Activated T-helper 17 cell treated with anti-CD3 and anti-CD28 coated beads, Interleukin-2, amount 50 U/mL, for 72 hours (primary cell): Measurements from ENCODE around the gene FAM181B. TPM values are rescaled to one million over a fixed set of nuclear protein-coding genes. Genes with fewer than 3 reads are reported as not detected.
A peak's percentile ranks its signal among the peaks of the same experiment; 100 is the strongest.

Experiments
- ATAC-seq: fragments of 150-1000 bp; cut with Tn5 transposase; replicated peaks from 2 replicates; pipeline ENCODE4 v1.10.0; 2021; ENCODE audit warnings: mild to moderate bottlenecking, moderate library complexity
- H3K27ac Mint-ChIP-seq: one replicate; pipeline ENCODE4 v1.8.0; 2022; ENCODE audit warnings: mixed read lengths
- H3K27me3 Mint-ChIP-seq: one replicate; pipeline ENCODE4 v1.8.0; 2022; ENCODE audit warnings: mixed read lengths
- H3K36me3 Mint-ChIP-seq: one replicate; pipeline ENCODE4 v1.8.0; 2022; ENCODE audit warnings: low read depth, mild to moderate bottlenecking, mixed read lengths
- H3K4me1 Mint-ChIP-seq: one replicate; pipeline ENCODE4 v1.8.0; 2022; ENCODE audit warnings: mixed read lengths
- H3K4me3 Mint-ChIP-seq: one replicate; pipeline ENCODE4 v1.8.0; 2022; ENCODE audit warnings: mild to moderate bottlenecking, mixed read lengths
- H3K9me3 Mint-ChIP-seq: one replicate; pipeline ENCODE4 v1.8.0; 2022; ENCODE audit warnings: mixed read lengths
- total RNA-seq, 2 donors: library from RNA; stranded (reverse); gene quantifications; one replicate each; pipeline ENCODE4 v1.2.3, GENCODE V29; 2022

Gene FAM181B
- total RNA-seq, 2 donors from 2014 or later = not detected

GRCh38 chr11:82754410-82754809 lies 20.7 kb upstream of the FAM181B start:
- no peak for ATAC-seq
- H3K27me3 Mint-ChIP-seq = peaks cover 5% of the 10 kb centered on the region
- no peak overlapping the region for H3K4me3 Mint-ChIP-seq
- H3K36me3 Mint-ChIP-seq = no peaks in the 10 kb centered on the region
- H3K4me1 Mint-ChIP-seq = peaks cover 17% of the 10 kb centered on the region
- H3K9me3 Mint-ChIP-seq = no peaks in the 10 kb centered on the region
- no peak overlapping the region for H3K27ac Mint-ChIP-seq

DNA sequence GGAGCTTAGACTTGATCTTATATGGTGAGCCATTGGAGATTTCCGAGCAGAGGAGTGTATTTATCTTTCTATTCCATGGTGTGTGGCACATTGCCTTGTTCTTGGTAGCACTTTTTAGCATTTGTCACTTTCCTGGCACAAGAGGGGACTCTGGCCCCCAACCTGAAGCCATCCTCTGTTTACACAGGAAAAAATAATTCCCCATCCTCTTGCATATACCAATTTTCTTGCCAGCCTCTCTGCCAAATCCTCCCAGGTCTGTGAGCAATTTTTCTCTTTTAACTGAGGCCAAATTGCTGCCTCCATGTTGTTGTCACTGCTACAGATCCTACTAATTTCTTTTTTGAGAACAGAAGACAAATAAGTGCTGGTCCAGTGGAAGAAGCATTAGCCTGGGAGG lies 20.3 kb upstream of the FAM181B start:
- Mint-ChIP-seq H3K36me3 (no peaks in the 10 kb centered on the region), H3K27ac (no peak overlapping the region), H3K4me1 (peaks cover 17% of the 10 kb centered on the region), H3K27me3 (peaks cover 5% of the 10 kb centered on the region), H3K4me3 (no peak overlapping the region), H3K9me3 (no peaks in the 10 kb centered on the region)
- no peak for ATAC-seq

- peaks cover 5% of the 10 kb centered on the region for H3K27me3 Mint-ChIP-seq
- no peaks in the 10 kb centered on the region for H3K9me3 Mint-ChIP-seq
- no peak overlapping the region for H3K4me3 Mint-ChIP-seq
- H3K36me3 Mint-ChIP-seq = no peaks in the 10 kb centered on the region
- no peak for ATAC-seq
- no peak overlapping the region for H3K27ac Mint-ChIP-seq
- peaks cover 17% of the 10 kb centered on the region for H3K4me1 Mint-ChIP-seq
These were observed 19.1 kb upstream of the FAM181B start for GRCh38 chr11:82752801-82753200.

DNA sequence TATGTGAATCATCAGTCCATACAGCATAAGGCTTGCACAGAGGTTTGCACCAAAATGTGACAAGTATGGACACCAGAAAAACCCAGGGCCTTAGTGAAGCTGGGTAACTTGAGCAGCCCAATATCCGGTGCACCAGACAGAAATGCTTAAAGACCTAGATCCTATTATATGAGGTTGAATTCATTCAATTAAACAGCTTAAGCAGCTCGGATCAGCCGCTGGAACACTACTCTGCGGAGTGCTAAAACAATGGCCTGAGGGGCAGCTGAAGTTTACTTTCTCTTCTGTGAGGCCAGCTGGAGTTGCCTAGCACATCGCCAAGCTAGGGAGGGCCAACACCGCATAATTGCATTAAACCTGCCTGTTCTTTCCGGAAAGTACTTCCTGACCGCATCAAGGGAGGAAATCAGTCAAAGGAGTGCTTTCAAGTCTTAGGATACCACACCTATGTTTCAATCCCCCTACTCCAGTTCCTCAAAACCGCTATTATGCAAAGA lies 17.0 kb upstream of the FAM181B start:
- peak; percentile 68 for ATAC-seq
- Mint-ChIP-seq H3K4me1 (peaks cover 17% of the 10 kb centered on the region), H3K9me3 (no peaks in the 10 kb centered on the region), H3K27me3 (peaks cover 5% of the 10 kb centered on the region), H3K4me3 (peak overlapping the region; percentile 43), H3K27ac (peak overlapping the region; percentile 13), H3K36me3 (no peaks in the 10 kb centered on the region)

DNA sequence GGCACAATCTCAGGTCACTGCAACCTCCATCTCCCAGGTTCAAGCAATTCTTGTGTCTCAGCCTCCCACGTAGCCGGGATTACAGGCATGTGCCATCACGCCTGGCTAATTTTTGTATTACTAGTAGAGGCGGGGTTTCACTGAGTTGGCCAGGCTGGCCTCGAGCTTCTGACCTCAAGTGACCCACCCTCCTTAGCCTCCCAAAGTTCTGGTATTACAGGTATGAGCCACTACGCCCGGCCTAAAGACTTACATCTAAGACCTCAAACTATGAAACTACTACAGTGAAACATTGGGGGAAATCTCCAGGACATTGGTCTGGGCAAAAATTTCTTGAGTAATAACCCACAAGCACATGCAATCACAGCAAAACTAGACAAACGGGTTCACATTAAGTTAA lies 13.8 kb upstream of the FAM181B start:
- no peak for ATAC-seq
- Mint-ChIP-seq H3K27ac (no peak overlapping the region), H3K4me3 (no peak overlapping the region), H3K9me3 (no peaks in the 10 kb centered on the region), H3K36me3 (no peaks in the 10 kb centered on the region), H3K4me1 (peaks cover 17% of the 10 kb centered on the region), H3K27me3 (peaks cover 5% of the 10 kb centered on the region)

GRCh38 chr11:82738091-82738490 lies 4.4 kb upstream of the FAM181B start:
- no peak for ATAC-seq
- Mint-ChIP-seq H3K36me3 (no peaks in the 10 kb centered on the region), H3K4me1 (no peaks in the 10 kb centered on the region), H3K4me3 (no peak overlapping the region), H3K9me3 (no peaks in the 10 kb centered on the region), H3K27ac (no peak overlapping the region), H3K27me3 (peaks cover 40% of the 10 kb centered on the region)

DNA sequence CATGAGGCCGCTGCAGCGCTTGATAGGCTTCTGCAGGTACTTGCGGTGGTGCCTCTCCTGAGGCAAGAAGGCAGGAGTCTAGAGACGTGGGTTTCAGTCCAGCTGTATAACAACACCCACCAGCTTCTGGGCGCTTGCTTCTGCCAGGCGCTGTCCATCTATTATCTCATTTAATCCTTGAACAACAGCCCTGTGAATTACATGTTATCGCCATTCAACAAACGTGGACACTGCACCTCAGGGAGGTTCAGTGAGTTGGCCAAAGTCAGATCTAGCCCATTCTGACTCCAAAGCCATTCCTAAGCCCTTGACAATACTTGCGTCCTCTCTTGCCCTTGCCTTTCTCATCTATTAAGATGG lies 436 bp upstream of the FAM181B start:
- no peak for ATAC-seq
- Mint-ChIP-seq H3K27me3 (peaks cover 54% of the 10 kb centered on the region), H3K4me1 (no peaks in the 10 kb centered on the region), H3K9me3 (no peaks in the 10 kb centered on the region), H3K27ac (no peak overlapping the region), H3K36me3 (no peaks in the 10 kb centered on the region), H3K4me3 (peak overlapping the region; percentile 45)

DNA sequence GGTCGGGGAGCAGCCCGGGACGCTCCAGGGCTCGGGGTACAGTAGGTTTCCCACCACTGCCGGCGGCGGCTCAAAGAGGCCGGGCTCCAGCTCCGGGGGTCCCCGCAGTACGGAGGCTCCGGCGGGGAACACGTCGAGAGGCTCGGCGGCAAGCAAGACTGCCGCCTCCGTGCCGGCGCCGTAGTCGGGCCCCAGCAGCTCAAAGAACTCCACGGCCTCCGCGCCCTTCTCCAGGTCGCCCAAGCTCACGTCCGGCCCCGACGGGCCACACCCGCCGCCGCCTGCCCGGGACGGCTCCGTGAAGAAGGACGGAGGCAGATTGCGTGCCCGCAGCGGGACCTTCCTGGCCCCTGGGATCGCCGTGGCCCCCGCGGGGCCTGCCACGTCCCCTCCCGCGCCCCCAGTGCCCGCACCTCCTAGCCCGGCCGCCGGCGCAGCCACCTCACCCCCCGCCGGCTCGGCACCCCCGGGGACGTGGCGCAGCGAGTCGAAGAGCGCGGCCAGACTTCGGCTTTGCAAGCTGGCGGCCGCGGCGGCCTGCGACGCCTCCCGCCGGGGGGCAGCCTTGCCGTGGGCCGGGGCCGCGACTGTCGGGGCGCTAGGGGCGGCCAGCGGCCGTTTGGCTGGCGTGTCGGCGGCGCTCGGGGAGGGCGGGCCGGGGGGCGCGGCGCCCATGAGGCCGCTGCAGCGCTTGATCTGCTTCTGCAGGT lies 775 bp downstream of the FAM181B start:
- Mint-ChIP-seq H3K9me3 (no peaks in the 10 kb centered on the region), H3K27ac (no peak overlapping the region), H3K4me1 (no peaks in the 10 kb centered on the region), H3K36me3 (no peaks in the 10 kb centered on the region), H3K4me3 (peak overlapping the region; percentile 45), H3K27me3 (peaks cover 58% of the 10 kb centered on the region)
- peak; percentile 24 for ATAC-seq

DNA sequence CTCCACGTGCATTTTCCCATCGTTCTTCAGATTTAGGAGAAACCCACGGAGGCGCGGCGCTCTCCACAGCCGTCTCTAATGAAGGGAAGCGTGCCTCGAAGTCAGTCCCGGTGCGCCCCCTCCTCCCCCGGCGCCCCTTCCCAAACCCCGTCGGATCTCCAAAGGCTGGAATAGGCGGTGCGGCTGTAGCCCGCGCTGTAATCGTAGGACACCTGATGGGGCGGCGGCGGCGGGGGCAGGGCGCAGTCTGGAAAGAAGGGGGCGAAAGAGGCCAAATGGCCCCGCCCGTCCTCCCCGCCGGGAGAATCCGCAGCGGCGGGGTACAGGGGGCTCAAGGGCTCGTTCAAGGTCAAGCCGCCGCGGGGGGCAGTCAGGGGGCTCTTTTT lies 1.3 kb downstream of the FAM181B start:
- H3K27ac Mint-ChIP-seq = no peak overlapping the region
- peaks cover 57% of the 10 kb centered on the region for H3K27me3 Mint-ChIP-seq
- H3K4me3 Mint-ChIP-seq = peak overlapping the region; percentile 4
- ATAC-seq = no peak
- H3K36me3 Mint-ChIP-seq = no peaks in the 10 kb centered on the region
- no peaks in the 10 kb centered on the region for H3K4me1 Mint-ChIP-seq
- no peaks in the 10 kb centered on the region for H3K9me3 Mint-ChIP-seq

DNA sequence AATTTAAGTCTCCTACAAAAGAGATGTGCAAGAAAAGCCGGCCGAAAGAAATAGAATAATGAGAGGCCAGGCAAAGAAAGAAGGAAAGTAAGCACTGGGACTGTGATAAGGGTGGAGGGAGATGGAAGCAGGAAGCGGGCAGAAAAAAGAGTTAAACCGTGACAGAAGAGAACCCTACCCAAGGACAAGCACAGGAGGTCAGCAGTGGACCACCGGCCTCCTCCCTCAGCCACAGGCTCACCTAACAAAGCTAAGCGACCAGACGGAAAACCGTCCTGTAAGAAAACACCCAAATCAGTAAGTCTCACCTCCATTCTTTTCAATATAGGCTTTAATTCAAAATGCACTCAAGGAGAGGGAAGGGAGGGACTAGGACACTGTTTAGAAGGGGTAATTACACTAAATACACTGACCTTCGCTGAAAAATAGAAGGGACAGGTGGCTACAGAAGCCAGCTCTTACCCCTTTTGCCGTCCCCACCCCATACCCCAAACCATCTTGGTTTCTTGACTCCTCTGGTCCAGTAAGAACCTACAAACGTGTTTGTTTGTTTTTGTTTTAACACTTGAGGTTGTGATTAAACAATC lies 1.9 kb downstream of the FAM181B start:
- Mint-ChIP-seq H3K4me1 (no peaks in the 10 kb centered on the region), H3K9me3 (no peaks in the 10 kb centered on the region), H3K27me3 (peaks cover 62% of the 10 kb centered on the region), H3K4me3 (peak overlapping the region; percentile 4), H3K36me3 (no peaks in the 10 kb centered on the region), H3K27ac (no peak overlapping the region)
- no peak for ATAC-seq

- Mint-ChIP-seq H3K36me3 (no peaks in the 10 kb centered on the region), H3K27ac (no peak overlapping the region), H3K9me3 (no peaks in the 10 kb centered on the region), H3K4me3 (no peak overlapping the region), H3K27me3 (peaks cover 63% of the 10 kb centered on the region), H3K4me1 (no peaks in the 10 kb centered on the region)
- ATAC-seq = no peak
These were observed 2.9 kb downstream of the FAM181B start for GRCh38 chr11:82730754-82731153.

GRCh38 chr11:82730286-82730685 lies 3.4 kb downstream of the FAM181B start:
- Mint-ChIP-seq H3K4me3 (no peak overlapping the region), H3K27me3 (peaks cover 63% of the 10 kb centered on the region), H3K27ac (no peak overlapping the region), H3K36me3 (no peaks in the 10 kb centered on the region), H3K4me1 (no peaks in the 10 kb centered on the region), H3K9me3 (no peaks in the 10 kb centered on the region)
- no peak for ATAC-seq

DNA sequence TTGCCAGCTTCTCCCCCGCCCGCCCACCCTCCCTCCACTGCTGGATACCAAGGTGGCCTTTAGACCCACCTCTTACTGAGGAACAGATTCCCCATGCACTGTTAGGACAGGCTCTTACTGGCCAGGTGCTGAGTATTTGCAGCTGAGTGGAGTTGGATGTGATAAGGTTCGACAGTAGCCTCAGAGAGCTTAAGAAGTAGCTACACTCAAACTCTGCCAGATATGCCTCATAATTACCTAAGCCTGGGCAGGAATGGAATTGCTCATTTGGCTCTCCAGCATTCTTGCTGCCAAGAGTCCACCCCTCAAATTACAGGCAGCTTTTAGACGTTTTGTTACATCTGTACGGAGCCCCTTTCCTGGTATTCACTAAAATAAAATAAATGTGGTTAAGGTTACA lies 9.6 kb downstream of the FAM181B start:
- Mint-ChIP-seq H3K27ac (no peak overlapping the region), H3K27me3 (peaks cover 27% of the 10 kb centered on the region), H3K4me3 (no peak overlapping the region), H3K36me3 (no peaks in the 10 kb centered on the region), H3K4me1 (no peaks in the 10 kb centered on the region), H3K9me3 (no peaks in the 10 kb centered on the region)
- no peak for ATAC-seq

DNA sequence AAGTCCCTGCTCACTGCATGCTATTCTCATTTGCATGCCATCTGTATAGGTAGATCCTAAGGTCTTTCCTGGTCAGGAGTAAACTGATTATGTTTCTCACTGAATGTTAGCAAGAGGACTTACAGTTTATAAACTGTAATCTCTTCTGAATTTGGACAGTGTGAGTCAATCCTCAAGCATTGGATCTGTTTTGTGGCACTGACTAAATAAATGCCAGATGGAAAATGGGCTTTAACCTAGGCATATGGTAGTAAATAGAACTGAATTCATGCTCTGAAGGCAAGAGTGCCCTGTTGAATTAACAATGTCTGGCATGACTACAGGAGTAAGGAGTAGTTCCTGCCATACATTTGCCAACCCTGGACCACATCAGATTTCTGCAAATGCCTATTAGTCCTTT lies 11.4 kb downstream of the FAM181B start:
- Mint-ChIP-seq H3K27me3 (peaks cover 18% of the 10 kb centered on the region), H3K4me3 (no peak overlapping the region), H3K9me3 (no peaks in the 10 kb centered on the region), H3K36me3 (no peaks in the 10 kb centered on the region), H3K27ac (no peak overlapping the region), H3K4me1 (no peaks in the 10 kb centered on the region)
- ATAC-seq = no peak

- no peaks in the 10 kb centered on the region for H3K9me3 Mint-ChIP-seq
- H3K27me3 Mint-ChIP-seq = peaks cover 4% of the 10 kb centered on the region
- no peak for ATAC-seq
- H3K36me3 Mint-ChIP-seq = no peaks in the 10 kb centered on the region
- H3K27ac Mint-ChIP-seq = no peak overlapping the region
- H3K4me1 Mint-ChIP-seq = no peaks in the 10 kb centered on the region
- no peak overlapping the region for H3K4me3 Mint-ChIP-seq
These were observed 13.2 kb downstream of the FAM181B start for GRCh38 chr11:82720267-82721065.
